Epidermal melanocyte (primary cell): ENCODE data around the gene RASA3.
"Not testable (repeated sequence)": the region's sequence is repeated elsewhere in the genome, so short reads cannot be mapped to it uniquely, and the experiment has no call there.

Experiments used
- DNase-seq: peaks from one replicate; pipeline ENCODE4 v3.0.0; 2011; ENCODE audit warnings: low spot score; ENCODE audit not compliant: insufficient read length

Gene RASA3

GRCh38 chr13:114128624-114129522 lies 3.5 kb downstream of the RASA3 start:
- DNase-seq: peak; percentile 76

GRCh38 chr13:114128348-114128623 lies 4.1 kb downstream of the RASA3 start:
- DNase-seq: no peak

GRCh38 chr13:114127473-114128347 lies 4.7 kb downstream of the RASA3 start:
- no peak for DNase-seq

- DNase-seq: no peak
Observed at GRCh38 chr13:114126789-114127472, 5.5 kb downstream of the RASA3 start.

- not testable (repeated sequence) for DNase-seq
Observed at GRCh38 chr13:114126086-114126485, 6.3 kb downstream of the RASA3 start.

- DNase-seq: no peak
Observed at GRCh38 chr13:114125589-114125988, 6.8 kb downstream of the RASA3 start.

- DNase-seq: no peak
Observed at GRCh38 chr13:114124921-114125320, 7.5 kb downstream of the RASA3 start.

- DNase-seq: no peak
Observed at GRCh38 chr13:114124431-114124830, 8.0 kb downstream of the RASA3 start.

- no peak for DNase-seq
Observed at GRCh38 chr13:114123876-114124275, 8.5 kb downstream of the RASA3 start.

GRCh38 chr13:114123448-114123847 lies 9.0 kb downstream of the RASA3 start:
- no peak for DNase-seq

- DNase-seq: no peak
Observed at GRCh38 chr13:114122591-114123211, 9.7 kb downstream of the RASA3 start.

GRCh38 chr13:114122127-114122511 lies 10.3 kb downstream of the RASA3 start:
- DNase-seq: no peak

GRCh38 chr13:114121496-114122126 lies 10.8 kb downstream of the RASA3 start:
- no peak for DNase-seq

GRCh38 chr13:114121031-114121430 lies 11.4 kb downstream of the RASA3 start:
- no peak for DNase-seq

GRCh38 chr13:114120591-114121011 lies 11.8 kb downstream of the RASA3 start:
- no peak for DNase-seq

- peak; percentile 91 for DNase-seq
Observed at GRCh38 chr13:114119196-114119595, 13.2 kb downstream of the RASA3 start.

GRCh38 chr13:114118511-114119123 lies 13.8 kb downstream of the RASA3 start:
- no peak for DNase-seq

- no peak for DNase-seq
Observed at GRCh38 chr13:114118086-114118485, 14.3 kb downstream of the RASA3 start.

- DNase-seq: not testable (repeated sequence)
Observed at GRCh38 chr13:114117341-114117874, 15.0 kb downstream of the RASA3 start.

GRCh38 chr13:114116734-114117133 lies 15.7 kb downstream of the RASA3 start:
- no peak for DNase-seq
